ENCODE data around the gene MAPKAPK3.

DNA sequence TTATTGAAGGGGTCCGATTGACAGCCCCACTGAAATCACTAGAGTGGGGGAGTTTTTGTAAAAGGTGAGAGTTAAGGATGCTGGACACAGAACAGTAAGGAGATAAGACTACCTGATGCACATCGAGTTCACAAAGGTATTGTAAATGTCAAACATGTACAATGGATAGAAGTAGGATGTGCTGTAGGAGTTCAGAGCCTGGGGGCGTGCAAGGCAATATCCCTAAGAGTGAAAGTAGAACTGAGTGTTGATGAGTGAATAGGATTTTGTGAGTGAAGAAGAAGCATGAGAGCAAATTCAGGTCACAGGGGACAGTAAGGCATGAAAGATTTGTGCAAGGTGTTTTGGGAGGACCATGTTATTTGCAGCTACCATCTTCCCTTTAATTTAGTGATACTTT is 79.3 kb downstream of the MAPKAPK3 start:
- TF ChIP-seq CTCF (IDR thresholded peaks at IDR 0.05) (no peak), POLR2A (IDR thresholded peaks at IDR 0.05) (no peak), EP300 (IDR thresholded peaks at IDR 0.05) (no peak)
